HG03575 (cell line): ENCODE measurements around the gene ANKHD1.

Experiments used
- ATAC-seq: cut with Tn5 transposase; IDR thresholded peaks from one replicate; pipeline ENCODE4 v1.9.1; 2021; ENCODE audit not compliant: unreplicated experiment, insufficient number of reproducible peaks, low FRiP score; ENCODE audit errors: extremely low read depth

Gene ANKHD1

DNA sequence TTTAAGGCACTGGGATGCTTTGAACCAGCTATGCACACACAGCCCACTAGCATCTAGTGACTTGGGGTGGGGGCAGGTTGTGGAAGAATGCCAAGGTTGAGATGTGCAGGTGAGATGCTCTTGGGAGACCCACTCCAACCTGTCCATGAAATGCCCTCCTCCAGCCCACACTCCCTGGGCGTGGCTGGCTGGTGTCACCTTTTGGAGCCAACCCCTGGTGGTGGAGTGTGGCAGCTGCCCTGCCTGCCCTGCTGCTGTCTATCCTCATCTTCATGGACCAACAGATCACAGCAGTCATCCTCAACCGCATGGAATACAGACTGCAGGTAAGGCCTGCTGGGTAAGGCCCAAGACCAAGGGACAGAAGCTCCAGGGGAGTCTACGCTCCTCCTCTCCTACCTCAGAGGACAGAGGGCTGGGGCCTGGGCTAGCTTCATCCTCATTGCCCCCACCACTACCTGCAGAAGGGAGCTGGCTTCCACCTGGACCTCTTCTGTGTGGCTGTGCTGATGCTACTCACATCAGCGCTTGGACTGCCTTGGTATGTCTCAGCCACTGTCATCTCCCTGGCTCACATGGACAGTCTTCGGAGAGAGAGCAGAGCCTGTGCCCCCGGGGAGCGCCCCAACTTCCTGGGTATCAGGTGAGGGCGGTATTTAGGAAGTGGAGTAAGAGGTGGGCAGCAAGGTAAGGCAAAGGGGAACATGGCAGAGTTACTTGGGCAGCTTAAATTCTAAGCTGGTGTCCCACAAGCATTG is 34.2 kb upstream of the ANKHD1 start:
- ATAC-seq: no peak

DNA sequence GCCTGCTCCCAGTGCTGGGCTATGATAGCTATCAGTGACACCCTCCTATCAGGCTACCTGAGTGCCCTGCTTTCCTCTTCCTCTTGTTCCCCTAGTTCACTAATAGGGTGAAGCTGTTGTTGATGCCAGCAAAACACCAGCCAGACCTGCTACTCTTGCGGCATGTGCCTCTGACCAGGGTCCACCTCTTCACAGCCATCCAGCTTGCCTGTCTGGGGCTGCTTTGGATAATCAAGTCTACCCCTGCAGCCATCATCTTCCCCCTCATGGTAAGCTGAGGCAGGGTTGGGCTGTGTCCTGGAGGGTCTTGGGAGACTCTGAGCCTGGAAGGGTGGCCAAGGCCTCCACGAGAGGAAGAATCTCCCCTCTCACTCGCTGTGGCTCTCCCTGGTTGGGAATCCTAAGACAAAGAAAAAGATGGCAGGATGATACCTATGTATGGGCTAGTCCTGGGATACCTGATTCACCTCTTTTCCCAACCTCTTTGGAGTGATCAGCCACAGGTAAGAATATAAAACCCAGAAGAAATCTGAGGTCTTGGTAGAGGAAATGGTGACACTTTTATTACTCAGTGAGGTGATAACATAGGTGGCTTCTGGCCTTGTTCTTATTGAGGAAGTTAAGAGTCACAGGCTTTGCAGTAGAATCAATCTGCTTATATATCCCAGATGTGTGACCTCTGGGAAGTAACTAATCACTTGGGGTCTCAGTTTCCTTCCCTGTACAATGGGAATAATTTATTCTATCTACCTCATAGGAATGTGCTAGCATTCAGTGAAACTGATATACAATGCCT is 30.1 kb upstream of the ANKHD1 start:
- ATAC-seq: no peak

DNA sequence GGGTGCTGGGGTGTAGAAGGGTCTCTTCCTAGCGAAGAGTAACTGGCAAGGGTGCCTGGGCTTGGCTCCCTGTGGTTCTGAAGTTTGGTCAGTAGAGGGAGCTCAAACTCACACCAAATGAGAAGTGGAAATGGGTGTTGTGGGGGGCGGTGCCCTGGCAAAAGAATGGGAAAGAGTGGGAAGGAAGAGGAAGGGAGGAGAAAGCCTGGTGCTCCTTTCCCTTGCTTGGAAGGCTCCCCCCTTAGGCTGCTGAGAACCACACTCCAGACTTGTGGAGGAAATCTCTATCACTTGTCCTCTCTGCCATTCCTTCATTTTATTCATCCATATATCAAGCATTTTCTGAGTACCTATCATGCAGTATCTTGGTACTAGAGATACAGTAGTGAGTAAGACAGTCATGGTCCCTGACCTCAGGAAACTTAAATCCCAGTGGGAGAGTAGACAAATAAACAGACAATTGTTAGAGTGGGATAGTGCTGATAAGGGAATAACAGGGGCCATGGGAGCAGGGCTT is 28.6 kb upstream of the ANKHD1 start:
- no peak for ATAC-seq

DNA sequence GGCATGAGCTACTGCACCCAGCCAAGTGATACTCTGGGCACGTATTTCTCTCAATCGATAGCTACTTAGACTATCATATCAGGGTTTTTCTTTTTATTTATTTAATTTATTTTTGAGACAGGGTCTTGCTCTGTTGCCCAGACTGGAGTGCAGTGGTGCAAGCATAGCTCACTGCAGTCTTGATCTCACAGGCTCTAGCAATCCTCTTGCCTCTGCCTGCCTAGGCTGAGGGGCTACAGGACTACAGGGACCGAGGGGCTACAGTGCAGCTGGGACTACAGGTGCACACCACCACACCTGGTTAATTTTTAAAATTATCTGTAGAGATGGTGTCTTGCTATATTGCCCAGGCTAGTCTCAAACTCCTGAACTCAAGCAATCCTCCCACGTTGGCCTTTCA is 20.3 kb upstream of the ANKHD1 start:
- ATAC-seq: no peak

DNA sequence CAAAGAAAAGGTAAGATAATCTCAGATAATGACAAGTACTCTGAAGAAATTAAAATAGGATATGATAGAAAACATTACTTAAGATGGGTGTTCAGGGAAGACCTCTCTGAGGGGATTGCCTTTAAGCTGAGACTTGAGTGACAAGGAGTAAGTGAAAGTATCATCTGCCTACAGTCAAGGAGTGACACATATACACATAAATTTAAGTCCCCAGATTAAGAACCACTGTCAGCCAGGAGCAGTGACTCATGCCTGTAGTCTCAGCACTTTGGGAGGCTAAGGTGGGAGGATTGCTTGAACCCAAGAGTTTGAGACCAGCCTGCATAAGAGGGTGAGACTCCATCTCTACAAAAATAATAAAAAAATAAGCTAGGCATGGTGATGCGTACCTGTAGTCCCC is 19.7 kb upstream of the ANKHD1 start:
- no peak for ATAC-seq

DNA sequence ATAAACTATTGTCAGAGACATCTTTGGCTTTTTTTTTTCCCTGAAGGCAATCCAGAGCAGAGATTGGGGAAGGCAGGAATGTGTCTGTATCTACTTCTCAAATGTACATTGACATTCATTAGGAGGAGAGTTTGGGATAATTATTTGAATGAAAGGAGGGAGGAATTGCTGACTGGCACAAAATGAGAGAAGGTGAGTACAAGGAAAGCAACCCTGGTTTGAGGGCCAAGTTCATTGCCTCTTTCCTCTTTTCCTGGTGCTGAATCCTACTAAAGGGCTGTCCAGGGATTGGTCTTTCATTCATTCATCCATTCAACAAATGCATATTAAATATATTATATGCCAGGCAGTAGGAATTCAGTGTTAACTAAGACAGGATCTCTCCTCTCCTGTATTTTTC is 18.8 kb upstream of the ANKHD1 start:
- ATAC-seq: no peak

DNA sequence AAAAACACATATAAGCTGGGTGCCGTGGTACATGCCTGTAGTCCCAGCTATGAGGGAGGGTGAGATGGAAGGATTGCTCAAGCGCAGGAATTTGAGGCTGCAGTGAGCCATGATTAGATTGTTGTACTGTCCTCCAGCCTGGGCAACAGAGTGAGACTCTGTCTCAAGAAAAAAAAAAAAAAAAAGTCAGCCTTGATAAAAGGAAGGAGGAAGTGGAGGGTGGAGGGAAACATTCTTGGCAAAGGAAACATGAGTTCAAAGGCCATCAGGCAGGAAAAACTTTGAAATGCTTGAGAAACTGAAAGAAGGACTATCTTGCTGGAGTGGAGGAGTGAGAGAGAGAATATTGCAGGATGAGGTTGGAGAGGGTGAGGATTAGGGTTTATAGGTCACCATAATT is 18.3 kb upstream of the ANKHD1 start:
- no peak for ATAC-seq

DNA sequence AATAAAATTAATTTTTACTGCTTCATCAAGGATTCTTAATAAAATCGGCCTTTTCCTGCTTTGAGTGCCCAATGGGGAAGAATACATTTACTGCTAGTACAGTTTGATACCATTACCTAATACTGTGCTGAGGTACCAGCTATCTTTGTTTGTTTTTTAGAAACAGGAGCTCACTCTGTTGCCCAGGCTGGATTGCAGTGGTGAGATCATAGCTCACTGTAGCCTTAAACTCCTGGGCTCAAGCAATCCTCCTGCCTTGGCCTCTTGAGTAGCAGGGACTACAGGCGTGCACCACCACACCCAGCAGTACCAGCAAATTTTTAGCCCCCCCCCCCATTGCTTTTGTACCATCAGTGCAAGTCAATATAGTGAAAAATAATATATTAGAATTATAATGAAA is 13.6 kb upstream of the ANKHD1 start:
- no peak for ATAC-seq

DNA sequence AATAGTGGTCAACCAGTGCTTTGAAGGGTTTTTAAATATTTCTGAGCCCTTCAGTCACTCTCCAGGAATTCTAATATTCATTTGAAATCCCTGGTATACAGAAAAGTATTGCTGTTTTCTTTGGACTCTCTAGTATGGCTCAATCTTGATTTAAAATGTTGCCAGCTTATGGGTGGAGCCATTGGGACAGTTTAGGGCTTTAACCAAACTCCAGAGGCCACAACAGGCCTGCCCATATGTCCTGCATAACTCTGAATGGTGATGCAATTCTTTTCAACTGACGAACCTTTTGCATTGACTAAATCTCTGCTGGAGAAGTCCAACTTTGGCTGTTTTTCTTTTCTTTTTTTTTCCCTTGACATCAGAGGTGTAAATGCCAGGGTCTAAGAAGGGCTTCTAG is 10.3 kb upstream of the ANKHD1 start:
- ATAC-seq: no peak

DNA sequence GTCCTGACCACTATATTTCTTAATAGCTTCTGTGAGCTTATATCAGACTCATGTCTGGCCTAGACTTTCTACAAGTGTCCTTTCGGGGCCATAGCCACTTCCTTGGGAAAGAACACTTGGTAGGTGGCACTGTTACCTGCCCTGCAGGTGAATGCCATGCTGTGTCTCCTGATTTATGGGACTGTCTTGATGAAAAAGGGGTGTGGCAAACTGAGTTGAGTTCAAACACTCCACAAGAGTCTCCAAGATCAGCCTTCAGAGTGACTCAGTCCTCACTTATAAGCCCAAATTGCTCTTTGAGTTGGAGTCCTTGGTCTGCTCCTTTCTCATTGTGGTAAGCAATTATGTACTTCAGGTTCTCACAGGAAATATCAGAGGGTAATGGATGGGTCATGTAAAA is 9.9 kb upstream of the ANKHD1 start:
- ATAC-seq: no peak

DNA sequence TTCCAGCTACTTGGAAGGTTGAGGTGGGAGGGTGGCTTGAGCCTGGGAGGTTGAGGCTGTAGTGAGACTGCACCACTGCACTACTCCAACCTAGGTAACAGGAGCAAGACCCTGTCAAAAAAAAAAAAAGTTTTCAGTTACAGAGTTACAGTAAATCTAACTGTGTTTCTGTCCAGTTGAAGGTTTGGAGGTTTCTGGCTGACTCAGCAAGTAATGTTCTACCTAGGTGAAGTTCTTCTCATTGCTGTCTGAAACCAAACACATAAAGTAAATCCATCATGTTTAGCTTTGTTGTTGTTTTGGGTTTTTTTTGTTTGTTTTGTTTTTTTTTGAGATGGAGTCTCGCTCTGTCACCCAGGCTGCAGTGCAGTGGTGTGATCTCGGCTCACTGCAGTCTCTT is 7.9 kb upstream of the ANKHD1 start:
- ATAC-seq: no peak

DNA sequence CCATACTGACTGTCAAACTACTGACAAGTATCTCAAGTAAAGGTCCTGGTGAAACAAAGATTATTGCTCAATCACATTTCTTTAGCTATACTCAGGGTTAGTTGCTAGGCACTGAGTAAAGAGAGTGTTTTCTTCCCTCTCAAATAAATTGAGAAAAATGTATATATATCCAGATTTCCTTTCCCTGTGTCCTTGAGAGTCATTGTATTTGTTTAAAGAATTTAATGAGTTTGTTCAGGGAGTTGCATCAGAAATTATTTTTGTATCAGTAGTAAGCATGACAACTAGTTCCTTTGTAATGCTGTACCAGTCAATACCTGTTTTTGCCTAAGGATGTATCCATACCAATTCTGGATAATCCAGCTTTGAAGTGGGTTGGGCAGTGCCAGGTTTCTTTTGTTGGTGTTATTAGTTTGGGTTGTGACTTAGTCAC is 3.2 kb upstream of the ANKHD1 start:
- no peak for ATAC-seq

DNA sequence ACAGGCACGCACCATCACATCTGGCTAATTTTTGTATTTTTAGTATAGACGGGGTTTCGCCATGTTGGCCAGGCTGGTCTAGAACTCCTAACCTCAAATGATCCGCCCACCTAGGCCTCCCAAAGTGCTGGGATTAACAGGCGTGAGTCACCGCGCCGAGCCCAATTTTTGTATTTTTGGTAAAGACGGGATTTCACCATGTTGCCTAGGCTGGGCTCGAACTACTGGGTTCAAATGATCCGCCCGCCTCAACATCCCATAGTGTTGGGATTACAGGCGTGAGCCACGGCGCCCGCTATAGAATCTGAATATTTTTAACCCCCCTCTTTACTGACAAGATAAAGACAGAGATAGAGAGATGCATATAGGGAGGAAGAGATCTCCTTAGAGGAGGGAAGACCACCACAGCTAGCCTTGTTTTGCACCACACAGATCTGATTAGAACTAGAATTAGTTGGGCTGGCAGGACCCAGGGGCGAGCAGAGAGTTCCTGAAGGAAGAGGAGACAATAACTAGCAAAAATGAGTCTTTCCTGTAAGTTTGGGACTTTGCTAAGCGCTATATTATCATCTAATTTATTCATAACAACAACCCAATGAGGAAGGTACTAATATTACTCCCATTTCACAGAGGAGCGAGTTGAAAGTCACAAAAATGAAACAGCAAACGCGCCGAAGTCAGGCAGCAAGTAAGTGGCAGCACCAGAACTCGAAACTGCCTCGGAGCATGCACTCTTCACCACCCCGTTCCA is 1.5 kb upstream of the ANKHD1 start:
- no peak for ATAC-seq

DNA sequence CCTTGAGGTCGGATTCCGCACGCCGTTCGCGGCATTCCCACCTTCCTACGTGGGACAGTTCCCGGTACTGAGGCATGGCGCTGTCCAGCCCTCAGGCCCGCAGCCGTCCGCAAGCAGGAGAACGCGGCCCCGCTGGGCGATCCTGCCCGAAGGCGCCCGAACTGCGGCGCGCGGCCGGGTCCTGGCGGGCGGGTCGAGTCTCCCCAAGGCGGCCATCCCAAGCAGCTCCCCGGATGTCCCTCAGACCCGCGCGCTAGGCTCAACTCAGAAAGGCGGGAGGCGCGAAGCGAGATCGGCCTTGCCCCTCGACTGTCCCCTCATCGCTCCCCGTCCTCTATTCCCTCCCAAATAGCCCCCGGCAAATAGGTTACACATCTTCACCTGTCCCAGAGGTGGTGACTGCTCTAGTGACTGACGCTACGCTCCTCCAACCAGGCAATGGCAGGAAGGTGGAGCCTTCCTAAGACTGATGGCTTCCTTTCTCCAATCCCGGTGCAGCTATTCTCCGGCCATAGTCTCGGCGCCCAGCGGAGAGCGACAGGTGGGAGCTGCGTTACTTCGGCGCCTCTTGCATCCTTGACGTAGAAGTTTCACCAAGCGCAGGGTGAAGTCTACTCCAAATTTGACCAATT is 787 bp upstream of the ANKHD1 start:
- peak; percentile 41 for ATAC-seq

DNA sequence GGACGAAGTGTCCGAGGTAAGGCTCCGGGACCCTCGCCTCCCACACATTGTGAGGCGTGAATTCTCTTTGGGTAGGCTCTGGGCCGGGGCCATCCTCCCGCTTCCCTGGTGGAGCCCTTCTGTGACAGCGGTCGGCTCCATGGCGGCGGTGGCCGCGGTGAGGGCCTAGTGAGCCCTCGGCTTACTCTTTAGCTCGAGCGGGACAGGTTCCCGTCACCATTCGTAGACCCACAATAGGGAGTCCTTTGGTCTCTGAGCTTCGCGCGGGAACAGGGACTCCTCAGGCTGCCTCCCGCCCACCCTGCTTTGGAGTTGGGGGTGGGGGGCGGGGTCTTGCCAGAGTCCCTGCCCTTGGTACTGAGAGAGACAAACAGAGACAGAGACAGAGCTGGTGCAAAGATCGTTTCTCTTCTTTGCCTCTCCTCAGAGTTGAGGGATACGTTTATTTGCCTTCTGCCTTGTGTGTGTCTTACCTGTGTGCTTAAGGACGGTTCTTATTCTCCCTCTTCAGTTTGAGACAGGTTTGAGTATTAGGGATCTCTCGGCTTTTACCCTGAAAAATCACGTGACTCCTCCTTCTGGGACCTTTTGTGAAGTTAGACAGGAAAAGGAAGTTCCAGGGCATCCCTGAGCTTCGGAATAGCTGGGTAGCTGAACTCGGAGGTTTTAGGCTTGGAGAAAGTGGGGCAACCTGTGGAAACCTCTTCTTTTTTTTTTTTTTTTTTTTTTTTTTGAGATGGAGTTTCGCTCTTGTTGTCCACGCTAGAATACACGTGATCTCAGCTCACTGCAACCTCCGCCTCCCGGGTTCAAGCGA is 833 bp downstream of the ANKHD1 start:
- ATAC-seq: no peak

DNA sequence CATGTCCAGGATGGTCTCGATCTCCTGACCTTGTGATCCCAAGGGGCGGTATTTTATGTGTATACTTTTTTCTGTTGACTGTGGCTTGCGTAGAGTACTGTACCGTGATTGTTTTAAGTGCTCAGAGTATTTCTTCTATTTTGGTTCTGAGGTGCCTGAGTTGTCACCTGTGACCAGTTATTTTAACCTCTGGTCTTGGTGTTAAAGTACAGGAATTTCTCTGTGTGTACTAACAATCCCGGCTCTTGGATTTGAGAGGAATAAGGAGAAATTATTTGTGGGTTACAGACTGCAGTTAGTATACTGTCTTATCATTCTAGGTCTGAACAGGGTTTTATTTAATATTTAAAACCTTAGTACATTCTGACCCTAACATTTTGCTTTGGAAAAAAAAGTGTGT is 2.0 kb downstream of the ANKHD1 start:
- ATAC-seq: no peak

DNA sequence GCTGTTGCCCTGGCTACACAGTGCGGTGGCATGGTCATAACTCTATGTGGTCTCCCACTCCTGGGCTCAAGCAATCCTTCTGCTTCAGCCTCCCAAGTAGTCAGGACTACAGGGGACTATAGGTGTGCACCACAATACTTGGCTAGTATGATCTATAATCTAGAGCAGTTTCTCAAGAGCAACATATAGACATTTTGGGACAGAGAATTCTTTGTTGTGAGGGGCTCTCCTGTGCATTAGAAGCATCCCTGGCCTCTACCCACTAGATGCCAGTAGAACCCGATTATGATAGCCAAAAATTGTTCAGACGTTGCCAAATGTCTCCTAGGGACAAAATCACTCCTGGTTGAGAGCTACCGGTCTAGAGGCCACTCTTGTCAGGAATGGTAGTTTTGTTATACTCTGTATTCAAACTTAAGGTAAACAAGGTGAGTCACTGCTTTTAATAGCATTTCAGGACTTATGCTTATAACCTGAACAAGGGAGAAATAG is 7.2 kb downstream of the ANKHD1 start:
- no peak for ATAC-seq

DNA sequence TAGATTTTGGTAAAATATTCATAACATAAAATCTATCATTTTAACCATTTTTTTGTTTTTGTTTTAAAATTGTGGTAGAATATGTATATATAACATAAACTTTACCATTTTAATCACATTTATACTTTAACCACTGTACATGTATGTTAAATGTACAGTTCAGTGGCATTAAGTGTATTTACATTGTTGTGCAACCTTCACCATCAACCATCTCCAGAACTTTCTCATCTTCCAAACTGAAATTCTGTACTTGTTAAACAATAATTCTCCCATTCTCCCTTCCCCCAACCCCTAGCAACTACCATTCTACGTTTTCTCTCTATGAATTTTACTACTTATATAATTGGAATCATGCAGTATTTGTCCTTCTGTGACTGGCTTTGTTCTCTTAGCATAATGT is 11.6 kb downstream of the ANKHD1 start:
- ATAC-seq: no peak
